Coronary artery (tissue), 2 donors: Measurements from ENCODE around the gene TMEM235.

Experiments used
- DNase-seq: peaks from one replicate; pipeline ENCODE4 v3.0.0-alpha.2; 2017; ENCODE audit warnings: low spot score
- H3K27ac ChIP-seq, 2 donors: fragments of 200-600 bp; sonication (generic); one replicate each; pipeline ENCODE4 v1.5.1; 2016 to 2019
- H3K4me3 ChIP-seq: fragments of 200-600 bp; sonication (generic); 2 replicates; pipeline ENCODE4 v1.5.1; 2016; ENCODE audit warnings: mild to moderate bottlenecking, moderate library complexity
- TF ChIP-seq, protein P1 (sequence below): fragments of 200-600 bp; sonication (generic); IDR thresholded peaks from one replicate; pipeline ENCODE4 v1.5.1; 2019; ENCODE audit warnings: antibody characterized with exemption

TMEM235 gene

DNA sequence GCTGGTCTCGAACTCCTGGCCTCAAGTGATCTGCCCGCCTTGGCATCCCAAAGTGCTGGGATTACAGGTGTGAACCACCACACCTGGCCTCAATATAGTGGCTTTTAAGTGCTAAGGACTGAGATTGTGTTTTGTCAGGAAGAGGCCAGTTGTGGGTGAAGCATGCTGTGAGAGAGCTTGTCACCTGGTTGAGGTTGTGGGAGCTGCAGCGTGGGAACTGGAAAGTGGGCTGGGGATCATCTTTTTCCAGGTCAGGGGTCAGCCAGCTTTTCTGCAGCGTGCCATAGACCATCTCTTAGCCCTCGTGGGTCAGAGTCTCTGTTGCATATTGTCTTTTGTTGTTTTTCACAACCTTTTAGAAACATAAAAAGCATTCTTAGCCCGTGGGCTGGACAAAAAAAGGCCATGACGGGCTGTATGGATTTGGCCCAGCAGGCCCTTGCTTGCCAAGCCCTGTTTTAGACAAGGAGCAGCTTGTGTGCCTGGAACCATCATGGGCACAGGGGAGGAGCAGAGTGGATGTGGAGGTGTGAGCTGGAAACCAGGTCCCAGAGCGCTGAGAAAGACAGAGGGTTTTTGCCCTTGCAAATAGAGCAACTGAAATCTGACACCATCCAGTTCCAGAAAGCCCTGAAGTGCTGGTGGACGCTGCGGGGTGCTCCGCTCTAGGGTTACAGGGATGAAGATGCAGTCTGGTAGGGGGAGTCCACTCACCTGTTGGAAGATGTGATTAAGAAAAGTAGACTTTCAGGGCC, 11.9 kb upstream of the TMEM235 start:
- no peak overlapping the region for H3K4me3 ChIP-seq
- DNase-seq, result no peak
- no peak overlapping the region for H3K27ac ChIP-seq
- TF ChIP-seq, protein P1, sequence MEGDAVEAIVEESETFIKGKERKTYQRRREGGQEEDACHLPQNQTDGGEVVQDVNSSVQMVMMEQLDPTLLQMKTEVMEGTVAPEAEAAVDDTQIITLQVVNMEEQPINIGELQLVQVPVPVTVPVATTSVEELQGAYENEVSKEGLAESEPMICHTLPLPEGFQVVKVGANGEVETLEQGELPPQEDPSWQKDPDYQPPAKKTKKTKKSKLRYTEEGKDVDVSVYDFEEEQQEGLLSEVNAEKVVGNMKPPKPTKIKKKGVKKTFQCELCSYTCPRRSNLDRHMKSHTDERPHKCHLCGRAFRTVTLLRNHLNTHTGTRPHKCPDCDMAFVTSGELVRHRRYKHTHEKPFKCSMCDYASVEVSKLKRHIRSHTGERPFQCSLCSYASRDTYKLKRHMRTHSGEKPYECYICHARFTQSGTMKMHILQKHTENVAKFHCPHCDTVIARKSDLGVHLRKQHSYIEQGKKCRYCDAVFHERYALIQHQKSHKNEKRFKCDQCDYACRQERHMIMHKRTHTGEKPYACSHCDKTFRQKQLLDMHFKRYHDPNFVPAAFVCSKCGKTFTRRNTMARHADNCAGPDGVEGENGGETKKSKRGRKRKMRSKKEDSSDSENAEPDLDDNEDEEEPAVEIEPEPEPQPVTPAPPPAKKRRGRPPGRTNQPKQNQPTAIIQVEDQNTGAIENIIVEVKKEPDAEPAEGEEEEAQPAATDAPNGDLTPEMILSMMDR, result no peak

DNA sequence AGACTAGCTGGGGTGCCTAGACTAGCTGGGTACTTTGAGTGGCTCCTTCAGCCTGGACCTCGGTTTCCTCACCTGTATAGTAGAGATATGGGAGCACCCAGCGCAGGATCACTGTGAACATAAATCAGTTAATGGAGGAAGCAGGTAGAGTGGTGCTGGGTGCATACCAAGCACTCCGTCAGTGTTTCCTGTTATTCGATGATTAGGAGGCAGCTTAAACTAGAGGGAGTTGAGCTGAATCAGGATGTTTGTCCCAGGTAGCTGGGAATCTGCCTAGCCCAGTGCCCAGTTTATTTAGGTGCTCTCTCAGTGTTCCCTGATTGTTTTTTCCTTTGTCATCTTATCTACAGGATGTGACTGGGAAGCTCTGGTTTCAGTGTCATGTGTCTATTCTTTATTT, 8.4 kb upstream of the TMEM235 start:
- Histone ChIP-seq H3K27ac (peak overlapping the region in 1 of 2 donors; percentile 17), H3K4me3 (no peak overlapping the region)
- TF ChIP-seq, protein P1, result no peak
- DNase-seq, result no peak

DNA sequence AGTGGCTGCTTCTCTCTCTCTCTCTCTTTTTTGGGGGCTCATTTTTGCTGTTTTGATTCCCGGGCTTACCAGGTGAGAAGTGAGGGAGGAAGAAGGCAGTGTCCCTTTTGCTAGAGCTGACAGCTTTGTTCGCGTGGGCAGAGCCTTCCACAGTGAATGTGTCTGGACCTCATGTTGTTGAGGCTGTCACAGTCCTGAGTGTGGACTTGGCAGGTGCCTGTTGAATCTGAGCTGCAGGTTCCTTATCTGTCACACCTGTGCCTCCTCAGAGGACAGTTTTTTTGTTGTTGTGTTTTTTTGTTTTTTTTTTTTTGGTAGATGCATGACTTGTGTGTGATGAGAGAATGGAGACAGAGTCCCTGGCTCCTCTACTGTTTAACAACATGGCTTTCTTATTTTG, 7.7 kb upstream of the TMEM235 start:
- TF ChIP-seq, protein P1, result no peak
- no peak for DNase-seq
- no peak overlapping the region for H3K27ac ChIP-seq

DNA sequence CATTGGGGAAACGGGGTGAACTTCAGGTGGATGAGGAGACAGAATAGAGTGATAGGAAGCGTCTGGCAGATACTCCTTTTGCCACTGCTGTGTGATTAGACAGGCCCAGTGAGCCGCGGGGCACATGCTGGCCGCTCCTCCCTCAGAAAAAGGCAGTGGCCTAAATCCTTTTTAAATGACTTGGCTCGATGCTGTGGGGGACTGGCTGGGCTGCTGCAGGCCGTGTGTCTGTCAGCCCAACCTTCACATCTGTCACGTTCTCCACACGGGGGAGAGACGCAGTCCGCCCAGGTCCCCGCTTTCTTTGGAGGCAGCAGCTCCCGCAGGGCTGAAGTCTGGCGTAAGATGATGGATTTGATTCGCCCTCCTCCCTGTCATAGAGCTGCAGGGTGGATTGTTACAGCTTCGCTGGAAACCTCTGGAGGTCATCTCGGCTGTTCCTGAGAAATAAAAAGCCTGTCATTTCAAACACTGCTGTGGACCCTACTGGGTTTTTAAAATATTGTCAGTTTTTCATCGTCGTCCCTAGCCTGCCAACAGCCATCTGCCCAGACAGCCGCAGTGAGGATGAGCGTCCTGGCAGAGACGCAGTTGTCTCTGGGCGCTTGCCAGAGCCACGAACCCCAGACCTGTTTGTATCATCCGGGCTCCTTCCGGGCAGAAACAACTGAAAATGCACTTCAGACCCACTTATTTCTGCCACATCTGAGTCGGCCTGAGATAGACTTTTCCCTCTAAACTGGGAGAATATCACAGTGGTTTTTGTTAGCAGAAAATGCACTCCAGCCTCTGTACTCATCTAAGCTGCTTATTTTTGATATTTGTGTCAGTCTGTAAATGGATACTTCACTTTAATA, 7.0 kb upstream of the TMEM235 start:
- H3K4me3 ChIP-seq, result no peak overlapping the region
- H3K27ac ChIP-seq, result no peak overlapping the region
- DNase-seq, result no peak

More for the DNA sequence above, 7.7 kb upstream of the TMEM235 start:
- H3K4me3 ChIP-seq, result no peak overlapping the region

DNA sequence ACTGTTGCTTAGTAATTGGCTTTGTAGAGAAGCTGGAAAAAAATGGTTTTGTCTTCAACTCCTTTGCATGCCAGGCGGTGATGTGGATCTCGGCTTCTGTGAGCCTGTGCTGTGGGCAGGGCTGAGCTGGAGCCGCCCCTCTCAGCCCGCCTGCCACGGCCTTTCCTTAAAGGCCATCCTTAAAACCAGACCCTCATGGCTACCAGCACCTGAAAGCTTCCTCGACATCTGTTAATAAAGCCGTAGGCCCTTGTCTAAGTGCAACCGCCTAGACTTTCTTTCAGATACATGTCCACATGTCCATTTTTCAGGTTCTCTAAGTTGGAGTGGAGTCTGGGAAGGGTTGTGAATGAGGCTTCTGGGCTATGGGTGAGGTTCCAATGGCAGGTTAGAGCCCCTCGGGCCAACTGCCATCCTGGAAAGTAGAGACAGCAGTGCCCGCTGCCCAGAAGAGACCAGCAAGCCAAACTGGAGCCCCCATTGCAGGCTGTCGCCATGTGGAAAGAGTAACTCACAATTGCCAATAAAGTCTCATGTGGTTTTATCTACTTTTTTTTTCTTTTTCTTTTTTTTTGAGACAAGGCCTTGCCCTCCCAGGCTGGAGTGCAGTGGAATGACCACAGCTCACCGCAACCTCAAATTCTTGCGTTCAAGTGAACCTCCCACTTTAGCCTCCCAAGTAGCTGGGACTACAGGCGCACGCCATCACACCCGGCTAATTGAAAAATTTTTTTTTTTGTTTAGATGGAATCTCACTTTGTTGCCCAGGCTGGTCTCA, 6.2 kb upstream of the TMEM235 start:
- no peak overlapping the region for H3K27ac ChIP-seq
- no peak for DNase-seq

More for the DNA sequence above, 7.0 kb upstream of the TMEM235 start:
- TF ChIP-seq, protein P1, result no peak

DNA sequence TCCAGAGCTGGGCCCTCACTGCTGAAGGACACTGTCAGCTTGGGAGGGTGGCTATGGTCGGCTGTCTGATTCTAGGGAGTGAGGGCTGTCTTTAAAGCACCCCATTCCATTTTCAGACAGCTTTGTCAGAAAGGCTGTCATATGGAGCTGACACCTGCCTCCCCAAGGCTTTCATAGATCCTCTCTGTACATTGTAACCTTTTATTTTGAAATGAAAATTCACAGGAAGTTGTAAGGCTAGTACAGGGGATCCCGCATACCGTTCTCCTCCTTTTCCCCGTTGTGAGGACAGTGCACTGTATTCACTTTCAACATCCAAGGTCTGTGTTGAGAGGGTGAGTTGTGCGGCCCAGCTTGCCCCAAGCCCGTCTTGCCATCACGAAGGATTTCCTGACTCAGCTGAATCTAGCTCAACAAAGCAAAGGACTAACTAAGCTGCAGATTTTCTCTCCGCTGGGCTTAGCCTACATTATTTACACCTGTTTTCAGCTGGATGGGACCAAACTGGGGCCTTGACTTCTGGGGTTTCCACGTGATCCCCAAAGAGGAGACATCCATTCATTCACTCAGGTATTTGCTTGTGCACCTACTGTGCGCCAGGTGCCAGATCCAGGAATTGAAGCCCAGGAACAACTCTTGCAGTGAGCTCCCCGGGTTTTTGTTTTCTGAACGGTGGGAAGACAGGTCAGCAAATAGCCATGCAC, 5.2 kb upstream of the TMEM235 start:
- no peak for DNase-seq
- no peak overlapping the region for H3K27ac ChIP-seq

More for the DNA sequence above, 6.2 kb upstream of the TMEM235 start:
- H3K4me3 ChIP-seq, result no peak overlapping the region
- TF ChIP-seq, protein P1, result no peak

More for the DNA sequence above, 5.2 kb upstream of the TMEM235 start:
- TF ChIP-seq, protein P1, result no peak
- H3K4me3 ChIP-seq, result no peak overlapping the region
